ENCODE data around the gene BBX.

The BBX gene

GRCh38 chr3:107620534-107620933 lies 97.8 kb downstream of the BBX start:
- Histone ChIP-seq H3K27me3 (ENCODE audit: insufficient read depth, poor library complexity, severe bottlenecking) (no peaks in the 10 kb centered on the region), H3K4me3 (replicated peaks; ENCODE audit: insufficient read depth, low read length) (no peak overlapping the region), H3K27ac (replicated peaks) (no peak overlapping the region)
- TF ChIP-seq POLR2AphosphoS5 (IDR thresholded peaks at IDR 0.05; ENCODE audit: low read depth) (no peak), SPI1 (IDR thresholded peaks at IDR 0.05; ENCODE audit: borderline replicate concordance, low read depth) (no peak), CTCF (IDR thresholded peaks at IDR 0.05; ENCODE audit: insufficient read depth, low read length) (no peak), GABPA (IDR thresholded peaks at IDR 0.05; ENCODE audit: low read depth) (no peak), REST (IDR thresholded peaks at IDR 0.05; ENCODE audit: insufficient replicate concordance, low read depth) (no peak)
- DNase-seq (ENCODE audit: low read depth in 1 of 2, low spot score in 1 of 2): no peak

GRCh38 chr3:107621465-107621864 lies 98.7 kb downstream of the BBX start:
- TF ChIP-seq CTCF (IDR thresholded peaks at IDR 0.05; ENCODE audit: insufficient read depth, low read length) (no peak), SPI1 (IDR thresholded peaks at IDR 0.05; ENCODE audit: borderline replicate concordance, low read depth) (no peak), REST (IDR thresholded peaks at IDR 0.05; ENCODE audit: insufficient replicate concordance, low read depth) (no peak), POLR2AphosphoS5 (IDR thresholded peaks at IDR 0.05; ENCODE audit: low read depth) (no peak), GABPA (IDR thresholded peaks at IDR 0.05; ENCODE audit: low read depth) (no peak)
- Histone ChIP-seq H3K4me3 (replicated peaks; ENCODE audit: insufficient read depth, low read length) (no peak overlapping the region), H3K27me3 (ENCODE audit: insufficient read depth, poor library complexity, severe bottlenecking) (no peaks in the 10 kb centered on the region), H3K27ac (replicated peaks) (no peak overlapping the region)
- no peak for DNase-seq (ENCODE audit: low read depth in 1 of 2, low spot score in 1 of 2)

GRCh38 chr3:107627962-107628542 lies 105.3 kb downstream of the BBX start:
- H3K27ac ChIP-seq (replicated peaks): no peak overlapping the region
- TF ChIP-seq GABPA (IDR thresholded peaks at IDR 0.05; ENCODE audit: low read depth): no peak
- TF ChIP-seq POLR2AphosphoS5 (IDR thresholded peaks at IDR 0.05; ENCODE audit: low read depth): no peak
- no peak for TF ChIP-seq CTCF (IDR thresholded peaks at IDR 0.05; ENCODE audit: insufficient read depth, low read length)
- TF ChIP-seq REST (IDR thresholded peaks at IDR 0.05; ENCODE audit: insufficient replicate concordance, low read depth): no peak
- TF ChIP-seq SPI1 (IDR thresholded peaks at IDR 0.05; ENCODE audit: borderline replicate concordance, low read depth): no peak
- no peaks in the 10 kb centered on the region for H3K27me3 ChIP-seq (ENCODE audit: insufficient read depth, poor library complexity, severe bottlenecking)
- no peak for DNase-seq (ENCODE audit: low read depth in 1 of 2, low spot score in 1 of 2)
- no peak overlapping the region for H3K4me3 ChIP-seq (replicated peaks; ENCODE audit: insufficient read depth, low read length)
